Measurements from ENCODE around the gene DMAC2L. TPM values are rescaled to one million over a fixed set of nuclear protein-coding genes. Genes with fewer than 3 reads are reported as not detected.

The DMAC2L gene
- total and polyA plus RNA-seq, 2 donors (not counting 1 experiment from before 2014, with no cell fraction given): 19.0 to 40.0 TPM

GRCh38 chr14:50321009-50321660 is 9.0 kb downstream of the DMAC2L start:
- H3K4me3 Mint-ChIP-seq: no peak overlapping the region
- CTCF ChIA-PET: interaction anchor here (0.5 to 3.7 kb wide), 43 partner anchors 9 to 723 kb away, joined by 3 to 27 read pairs (median 4); partner anchors contain the start of genes CDKL1, DMAC2L, L2HGDH and LRR1
- no peak for TF ChIP-seq EZH2 (IDR thresholded peaks at IDR 0.05; ENCODE audit: borderline replicate concordance, insufficient read depth, low read depth, low read length, poor library complexity, severe bottlenecking)
- TF ChIP-seq CTCF (IDR thresholded peaks at IDR 0.05): peak; percentile 89

GRCh38 chr14:50331596-50331995 is 19.5 kb downstream of the DMAC2L start:
- POLR2A ChIA-PET: interaction anchor here (0.9 kb wide), 1 partner anchor 16 kb away, joined by 3 read pairs; no protein-coding TSS in a partner anchor
- H3K4me1 Mint-ChIP-seq: peaks cover 16% of the 10 kb centered on the region

More at GRCh38 chr14:50321009-50321660, 9.0 kb downstream of the DMAC2L start:
- Histone ChIP-seq H3K9ac (ENCODE audit: low read length) (no peak overlapping the region), H3K27ac (ENCODE audit: low read length in 2 of 2) (peak overlapping the region in 1 of 2 donors; percentile 64), H3K4me2 (replicated peaks; ENCODE audit: low read depth, low read length, poor library complexity, severe bottlenecking) (peak overlapping the region; percentile 19), H2AFZ (ENCODE audit: insufficient read depth, low read depth, low read length, poor library complexity, severe bottlenecking) (peak overlapping the region; percentile 35), H3K36me3 (replicated peaks in 1 of 2; ENCODE audit: control extremely low read depth in 1 of 2, control insufficient read depth in 1 of 2, extremely low read depth in 1 of 2, insufficient read depth in 2 of 2, low read length in 1 of 2) (peaks cover 3 to 10% of the 10 kb centered on the region in 2 experiments), H4K20me1 (ENCODE audit: control insufficient read depth, insufficient read depth, low read length, poor library complexity, severe bottlenecking) (peaks cover 15% of the 10 kb centered on the region), H3K4me3 (ENCODE audit: control extremely low read depth in 1 of 5, extremely low read depth in 1 of 5, insufficient read depth in 1 of 5, low read depth in 2 of 5, low read length in 4 of 5) (no peak overlapping the region), H3K4me1 (ENCODE audit: control insufficient read depth in 2 of 2, insufficient read depth in 2 of 2, low read length in 2 of 2) (peaks cover 10% of the 10 kb centered on the region in 2 donors), H3K9me3 (ENCODE audit: control extremely low read depth in 1 of 3, control insufficient read depth in 2 of 3, insufficient read depth in 1 of 3, low read length in 2 of 3) (no peaks in the 10 kb centered on the region), H3K79me2 (ENCODE audit: control insufficient read depth, insufficient read depth, low read length) (peaks cover 46% of the 10 kb centered on the region), H3K27me3 (replicated peaks in 1 of 4; ENCODE audit: control extremely low read depth in 1 of 4, control insufficient read depth in 3 of 4, insufficient read depth in 4 of 4, low read length in 3 of 4) (no peaks in the 10 kb centered on the region)
- Mint-ChIP-seq H3K27ac (no peak overlapping the region), H3K4me1 (peaks cover 17% of the 10 kb centered on the region), H3K27me3 (no peaks in the 10 kb centered on the region), H3K9me3 (ENCODE audit: insufficient read depth) (no peaks in the 10 kb centered on the region)
- peak; percentile 81 for DNase-seq
- POLR2A ChIA-PET: no interaction called here
- intact Hi-C loops (cut with micrococcal nuclease): loop anchor here (1.0 to 5.0 kb wide), 6 partner anchors 9 to 456 kb away; partner anchors contain the start of genes CDKL1, DMAC2L, L2HGDH and MAP4K5
- peak; percentile 94 for ATAC-seq (ENCODE audit: low read depth)
- WGBS (ENCODE audit: insufficient coverage): 22% methylated on average over 4 of the region's 9 CpGs

More at GRCh38 chr14:50331596-50331995, 19.5 kb downstream of the DMAC2L start:
- Mint-ChIP-seq H3K27me3 (no peaks in the 10 kb centered on the region), H3K4me3 (no peak overlapping the region), H3K27ac (no peak overlapping the region), H3K9me3 (ENCODE audit: insufficient read depth) (no peaks in the 10 kb centered on the region)
- H2AFZ ChIP-seq (ENCODE audit: insufficient read depth, low read depth, low read length, poor library complexity, severe bottlenecking): no peak overlapping the region
- ATAC-seq (ENCODE audit: low read depth): no peak
- H3K4me2 ChIP-seq (replicated peaks; ENCODE audit: low read depth, low read length, poor library complexity, severe bottlenecking): no peak overlapping the region
- H3K4me1 ChIP-seq (ENCODE audit: control insufficient read depth in 2 of 2, insufficient read depth in 2 of 2, low read length in 2 of 2): peaks cover 10 to 12% of the 10 kb centered on the region in 2 donors
- H3K27me3 ChIP-seq (replicated peaks in 1 of 4; ENCODE audit: control extremely low read depth in 1 of 4, control insufficient read depth in 3 of 4, insufficient read depth in 4 of 4, low read length in 3 of 4): no peaks in the 10 kb centered on the region
- intact Hi-C loops (cut with micrococcal nuclease): no loop called here
- no peaks in the 10 kb centered on the region for H3K9me3 ChIP-seq (ENCODE audit: control extremely low read depth in 1 of 3, control insufficient read depth in 2 of 3, insufficient read depth in 1 of 3, low read length in 2 of 3)
- no peaks in the 10 kb centered on the region for H3K79me2 ChIP-seq (ENCODE audit: control insufficient read depth, insufficient read depth, low read length)
- peaks cover 6% of the 10 kb centered on the region for H4K20me1 ChIP-seq (ENCODE audit: control insufficient read depth, insufficient read depth, low read length, poor library complexity, severe bottlenecking)
- H3K36me3 ChIP-seq (replicated peaks in 1 of 2; ENCODE audit: control extremely low read depth in 1 of 2, control insufficient read depth in 1 of 2, extremely low read depth in 1 of 2, insufficient read depth in 2 of 2, low read length in 1 of 2): peaks cover 12 to 31% of the 10 kb centered on the region in 2 experiments
- no peak overlapping the region for H3K9ac ChIP-seq (ENCODE audit: low read length)
- CTCF ChIA-PET: interaction anchor here (0.6 to 1.1 kb wide), 4 partner anchors 9 to 142 kb away, joined by 3 to 5 read pairs (median 4); no protein-coding TSS in a partner anchor
- TF ChIP-seq EZH2 (IDR thresholded peaks at IDR 0.05; ENCODE audit: borderline replicate concordance, insufficient read depth, low read depth, low read length, poor library complexity, severe bottlenecking) (no peak), CTCF (IDR thresholded peaks at IDR 0.05) (no peak)
- H3K27ac ChIP-seq (ENCODE audit: low read length in 2 of 2): no peak overlapping the region
- no peak overlapping the region for H3K4me3 ChIP-seq (ENCODE audit: control extremely low read depth in 1 of 5, extremely low read depth in 1 of 5, insufficient read depth in 1 of 5, low read depth in 2 of 5, low read length in 4 of 5)
- no peak for DNase-seq
